NK-92 (cell line): ENCODE measurements around the gene CEMP1.
"Not testable (repeated sequence)": the region's sequence is repeated elsewhere in the genome, so short reads cannot be mapped to it uniquely, and the experiment has no call there.

ENCODE experiments used
- DNase-seq: peaks from one replicate; lab custom pipeline; 2025; ENCODE audit not compliant: unreplicated experiment; lab: John Stamatoyannopoulos, UW

CEMP1 gene

GRCh38 chr16:2537451-2538379 is 6.5 kb upstream of the CEMP1 start, which contains the start of gene PDPK1:
PDPK1 (plus strand) TSS chr16:2538021; CDS start chr16:2538113, 92 bp downstream.
- DNase-seq: peak; percentile 45

DNA sequence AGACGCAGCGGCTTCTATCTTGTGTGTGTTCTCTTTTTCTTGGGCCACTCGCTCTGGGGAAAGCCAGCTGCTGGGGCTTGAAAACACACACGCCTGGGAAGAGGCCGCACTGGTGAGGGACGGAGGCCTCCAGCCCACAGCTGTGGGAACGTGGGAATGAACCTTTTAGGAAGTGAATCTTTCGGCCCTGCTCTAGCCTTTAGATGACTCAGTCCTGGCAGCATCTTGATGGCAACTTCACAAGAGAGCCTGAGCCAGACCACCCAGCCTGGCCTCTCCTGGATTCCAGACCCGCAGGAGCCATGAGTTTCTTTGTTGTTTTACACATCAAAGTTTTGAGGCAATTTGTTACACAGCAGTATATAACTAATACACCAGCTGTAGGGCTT is 4.4 kb upstream of the CEMP1 start:
- no peak for DNase-seq

- not testable (repeated sequence) for DNase-seq
These were observed 3.1 kb upstream of the CEMP1 start for GRCh38 chr16:2534335-2534734.

- DNase-seq: no peak
These were observed 2.7 kb upstream of the CEMP1 start for GRCh38 chr16:2533912-2534311.

DNA sequence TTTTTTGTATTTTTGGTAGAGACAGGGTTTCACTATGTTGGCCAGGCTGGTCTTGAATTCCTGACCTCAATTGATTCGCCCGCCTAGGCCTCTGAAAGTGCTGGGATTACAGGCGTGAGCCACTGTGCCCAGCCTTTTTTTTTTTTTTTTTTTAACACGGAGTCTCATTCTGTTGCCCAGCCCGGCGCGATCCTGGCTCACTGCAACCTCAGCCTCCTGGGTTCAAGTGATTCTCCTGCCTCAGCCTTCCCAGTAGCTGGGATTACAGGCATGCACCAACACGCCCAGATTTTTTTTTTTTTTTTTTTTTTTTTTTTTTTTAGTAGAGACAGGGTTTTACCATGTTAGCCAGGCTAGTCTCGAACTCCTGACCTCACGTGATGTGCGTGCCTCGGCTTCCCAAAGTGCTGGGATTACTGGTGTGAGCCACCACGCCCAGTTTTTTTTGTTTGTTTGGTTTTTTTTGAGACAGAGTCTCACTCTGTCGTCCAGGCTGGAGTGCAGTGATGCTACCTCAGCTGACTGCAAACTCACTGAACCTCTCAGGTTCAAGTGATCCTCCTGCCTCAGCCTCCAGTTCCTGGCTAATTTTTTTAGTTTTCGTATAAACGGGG is 2.0 kb upstream of the CEMP1 start:
- DNase-seq: not testable (repeated sequence)

DNA sequence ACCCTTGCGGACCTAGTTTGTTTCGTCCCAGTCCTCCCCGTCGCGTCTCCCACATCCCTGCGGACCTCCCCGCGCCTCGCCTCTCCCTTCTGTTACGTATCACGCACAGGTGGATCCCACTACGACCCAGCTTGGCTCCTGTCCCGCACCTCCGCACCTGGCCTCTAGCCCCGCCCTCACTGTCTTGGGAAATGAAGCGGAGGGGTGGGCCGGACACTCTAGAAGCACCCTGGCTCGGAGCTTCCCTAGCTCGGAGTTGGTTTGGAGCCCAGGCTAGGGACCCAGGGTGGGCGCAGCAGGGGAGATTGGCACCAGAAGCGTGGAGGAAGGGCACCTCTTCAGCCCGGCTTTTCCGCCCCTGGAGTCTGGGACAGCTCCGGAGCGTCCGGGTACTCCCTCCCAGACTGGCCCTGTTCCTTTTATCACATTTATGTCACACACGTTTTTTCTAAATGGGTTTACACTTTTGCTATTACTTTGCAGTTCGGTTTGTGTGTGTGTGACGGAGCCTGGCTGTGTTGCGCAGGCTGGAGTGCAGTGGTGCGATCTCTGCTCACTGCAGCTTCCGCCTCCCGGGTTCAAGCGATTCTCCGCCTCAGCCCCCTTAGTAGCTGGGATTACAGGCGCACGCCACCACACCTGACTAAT is 1.4 kb upstream of the CEMP1 start:
- DNase-seq: no peak

DNA sequence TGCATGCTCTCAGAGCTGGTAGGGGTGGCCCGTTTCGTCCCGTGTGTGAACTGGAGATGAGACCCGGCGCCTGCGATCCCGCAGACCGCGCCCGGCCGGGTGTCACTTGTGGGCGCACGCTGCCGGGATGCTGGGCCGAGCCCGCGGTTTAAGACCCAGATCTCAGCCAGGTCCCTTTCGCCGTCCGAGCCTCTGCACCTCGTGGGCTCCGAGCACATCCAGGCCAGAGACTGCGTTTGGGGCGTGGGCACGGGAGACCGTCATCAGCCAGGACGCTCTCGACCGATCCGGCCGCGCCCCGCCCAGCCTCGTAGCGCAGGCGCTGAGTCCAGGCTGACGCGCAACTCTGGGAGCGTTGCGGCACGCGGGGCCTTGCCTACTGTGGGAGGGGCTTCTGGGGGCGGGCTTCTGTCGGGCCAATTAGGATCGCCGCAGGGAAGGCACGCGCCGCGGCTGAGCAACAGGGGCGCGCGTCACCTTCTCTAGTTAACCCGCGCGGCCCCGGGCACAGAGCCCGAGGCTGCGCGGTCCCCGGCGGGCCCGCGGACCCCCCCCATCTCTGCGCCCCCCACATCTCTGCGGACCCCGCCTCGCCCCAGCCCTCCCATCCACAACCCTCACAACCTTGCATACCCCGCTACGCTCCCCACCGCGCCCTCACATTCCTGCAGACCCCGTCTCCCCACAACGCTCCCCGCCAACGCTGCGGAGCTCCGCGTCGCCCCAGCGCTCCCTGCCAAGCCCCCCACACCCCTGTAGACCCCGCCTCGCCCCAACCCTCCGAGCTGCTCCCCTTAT is 687 bp upstream of the CEMP1 start:
- DNase-seq: peak; percentile 79

DNA sequence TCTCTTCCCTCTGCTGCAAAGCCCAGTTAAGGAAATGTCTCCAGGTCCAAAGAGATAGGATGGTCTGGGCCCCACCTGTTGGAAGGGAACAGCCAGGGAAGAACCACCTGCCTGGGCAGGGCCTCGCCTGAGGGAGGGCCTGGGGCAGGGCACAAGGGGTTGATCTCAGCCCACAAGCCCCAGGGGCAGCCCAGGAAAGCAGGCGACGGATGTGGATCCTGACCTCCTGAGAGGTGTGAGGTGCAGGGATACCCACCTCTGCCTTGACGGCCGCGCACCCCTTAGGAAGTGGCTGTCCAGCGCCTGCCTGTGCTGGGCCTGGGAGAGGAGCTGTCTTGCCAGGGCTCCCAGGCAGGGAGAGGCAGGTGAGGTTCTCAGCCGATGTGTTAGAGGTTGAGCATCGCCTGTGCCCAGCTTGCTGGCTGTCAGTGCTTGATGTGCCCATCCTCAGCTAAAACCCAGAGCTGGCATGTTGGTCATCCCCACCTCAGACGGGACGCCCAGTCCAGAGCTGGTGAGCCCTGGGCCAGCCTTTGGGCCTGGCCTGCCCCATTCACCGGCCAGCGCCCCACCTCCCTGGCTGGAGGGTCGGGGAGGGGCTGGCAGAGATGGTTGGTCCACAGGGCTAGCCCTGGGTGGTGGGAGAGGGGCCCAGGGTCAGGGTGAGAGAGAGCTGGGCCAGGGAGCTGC is 434 bp downstream of the CEMP1 start:
- no peak for DNase-seq

DNA sequence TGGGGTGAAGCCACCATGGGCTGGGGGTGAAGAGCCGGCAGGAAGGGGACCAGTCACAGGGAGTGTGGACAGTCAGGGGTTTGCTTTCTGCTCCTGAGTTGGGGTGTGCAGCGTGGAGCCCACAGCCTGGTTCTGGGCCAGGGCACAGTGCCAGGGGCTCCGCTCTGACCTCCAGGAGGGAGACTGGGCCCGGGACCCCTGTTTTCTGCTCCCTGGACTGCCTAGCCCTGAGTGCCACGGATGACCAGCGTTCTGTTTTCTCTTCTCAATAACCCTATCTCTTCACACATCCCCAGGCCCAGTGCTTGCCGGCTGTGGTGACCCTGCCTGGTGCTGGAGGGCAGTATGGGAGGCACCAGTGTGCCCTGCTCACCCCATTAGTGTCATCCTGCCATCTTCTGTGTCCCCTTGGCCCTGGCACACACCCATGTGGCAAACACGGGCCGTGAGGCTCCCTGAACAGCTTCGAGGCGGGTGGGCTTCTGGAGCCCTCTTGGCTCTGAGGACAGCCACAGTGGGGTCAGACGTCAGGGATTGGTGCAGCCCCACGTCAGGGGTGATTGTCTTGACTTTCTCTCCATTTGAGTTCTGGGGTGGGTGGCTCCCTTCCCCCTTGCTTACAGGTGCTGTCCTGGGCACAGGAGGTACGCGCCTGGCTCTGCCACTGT is 1.1 kb downstream of the CEMP1 start:
- DNase-seq: no peak

GRCh38 chr16:2529061-2529931 is 1.9 kb downstream of the CEMP1 start:
- no peak for DNase-seq

DNA sequence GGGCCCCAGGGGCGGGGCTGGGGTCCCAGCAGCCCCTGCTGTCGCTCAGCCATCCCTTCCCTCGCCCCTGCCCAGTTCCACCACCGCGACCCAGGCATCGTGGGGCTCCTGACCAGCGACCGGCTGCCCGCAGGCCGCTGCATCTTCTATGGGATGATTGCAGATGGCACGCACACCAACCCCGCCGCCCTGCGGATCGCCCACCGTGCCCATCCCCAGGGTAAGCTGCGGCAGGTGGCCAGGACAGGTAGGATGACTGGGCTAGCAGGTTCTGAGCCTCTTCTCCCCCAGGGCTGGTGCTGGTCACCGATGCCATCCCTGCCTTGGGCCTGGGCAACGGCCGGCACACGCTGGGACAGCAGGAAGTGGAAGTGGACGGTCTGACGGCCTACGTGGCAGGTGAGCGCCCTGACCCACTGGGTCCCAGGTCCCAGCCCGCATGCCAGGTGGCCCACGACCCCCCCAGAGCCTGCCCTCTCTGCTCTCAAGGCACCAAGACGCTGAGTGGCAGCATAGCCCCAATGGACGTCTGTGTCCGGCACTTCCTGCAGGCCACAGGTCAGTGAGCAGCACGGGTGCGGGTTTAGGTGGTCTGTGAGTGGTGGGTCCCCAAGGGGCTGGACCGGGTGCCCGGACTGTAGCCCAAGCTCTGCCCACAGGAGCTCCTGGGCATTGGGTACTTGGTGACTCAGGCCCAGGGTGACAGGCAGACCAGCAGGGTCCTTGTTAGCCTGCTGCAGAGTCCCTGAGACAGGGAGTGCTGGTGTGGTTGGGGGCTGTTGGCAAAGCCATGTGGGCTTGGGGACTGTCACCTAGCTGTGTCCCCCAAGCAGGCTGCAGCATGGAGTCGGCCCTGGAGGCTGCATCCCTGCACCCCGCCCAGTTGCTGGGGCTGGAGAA is 2.8 kb downstream of the CEMP1 start:
- no peak for DNase-seq

- no peak for DNase-seq
These were observed 3.5 kb downstream of the CEMP1 start for GRCh38 chr16:2527784-2528100.

- DNase-seq: no peak
These were observed 4.0 kb downstream of the CEMP1 start for GRCh38 chr16:2527071-2527783.

- DNase-seq: no peak
These were observed 5.1 kb downstream of the CEMP1 start for GRCh38 chr16:2526135-2526534.

GRCh38 chr16:2524339-2524938 is 6.8 kb downstream of the CEMP1 start:
- DNase-seq: no peak

DNA sequence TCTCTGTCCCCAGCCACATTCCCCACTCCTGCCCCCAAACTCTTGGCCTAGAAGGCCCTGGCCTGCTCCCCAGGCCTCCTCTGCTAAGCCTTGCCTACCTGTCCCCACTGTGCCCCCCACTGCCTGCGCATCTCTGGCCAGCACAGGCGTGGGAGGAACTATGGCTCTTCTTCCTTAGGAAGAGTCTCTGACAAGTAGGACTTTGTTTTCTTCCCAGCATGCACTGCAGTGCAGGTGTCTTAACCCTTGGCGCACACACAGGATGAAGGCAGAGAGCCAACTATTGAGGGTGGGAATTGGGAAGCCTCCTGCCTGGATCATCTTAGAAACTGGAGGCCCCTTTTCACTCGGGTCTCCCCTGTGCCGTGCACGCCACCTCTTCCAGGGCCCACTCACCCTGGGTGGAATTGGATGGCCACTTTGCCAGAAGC is 7.4 kb downstream of the CEMP1 start:
- DNase-seq: no peak
